NCI-H510A treated with DMSO at 0.1 percent for 48 hours (cell line): ENCODE results near the gene DLX6.

Source experiments
- DNase-seq: peaks from one replicate; lab custom pipeline; 2025; lab: John Stamatoyannopoulos, UW

DLX6 gene

GRCh38 chr7:96996111-96996957 lies 9.0 kb upstream of the DLX6 start:
- DNase-seq = peak; percentile 13

- DNase-seq = no peak
These were observed 8.3 kb upstream of the DLX6 start for GRCh38 chr7:96996958-96997511.

DNA sequence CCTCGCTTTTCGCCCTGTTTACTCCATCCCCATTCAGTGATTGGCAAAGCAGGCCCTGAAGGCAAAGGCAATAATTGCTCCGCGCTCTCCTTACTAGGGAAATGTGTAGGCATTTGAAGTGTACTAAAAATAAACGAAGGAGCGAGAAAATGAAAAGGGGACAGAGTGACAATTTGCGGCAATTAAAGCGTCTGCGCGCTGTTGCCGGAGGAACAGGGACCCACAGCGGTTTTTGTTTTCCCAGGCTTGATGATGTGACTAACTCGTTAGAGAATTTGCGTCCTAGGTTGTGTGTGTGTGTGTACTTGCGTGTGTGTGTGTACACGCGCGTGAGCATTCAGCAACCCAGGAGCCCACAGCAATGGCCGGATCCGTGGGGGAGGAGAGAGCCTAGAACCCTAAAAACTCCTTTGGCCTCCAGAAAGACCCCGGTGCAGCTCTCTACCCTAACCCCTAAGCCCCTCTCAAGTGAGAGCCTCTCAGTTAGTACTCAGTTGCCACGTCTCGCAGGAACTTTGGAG lies 7.8 kb upstream of the DLX6 start:
- no peak for DNase-seq

GRCh38 chr7:96998333-96998732 lies 7.0 kb upstream of the DLX6 start:
- DNase-seq = no peak

- no peak for DNase-seq
These were observed 6.6 kb upstream of the DLX6 start for GRCh38 chr7:96998744-96999143.

DNA sequence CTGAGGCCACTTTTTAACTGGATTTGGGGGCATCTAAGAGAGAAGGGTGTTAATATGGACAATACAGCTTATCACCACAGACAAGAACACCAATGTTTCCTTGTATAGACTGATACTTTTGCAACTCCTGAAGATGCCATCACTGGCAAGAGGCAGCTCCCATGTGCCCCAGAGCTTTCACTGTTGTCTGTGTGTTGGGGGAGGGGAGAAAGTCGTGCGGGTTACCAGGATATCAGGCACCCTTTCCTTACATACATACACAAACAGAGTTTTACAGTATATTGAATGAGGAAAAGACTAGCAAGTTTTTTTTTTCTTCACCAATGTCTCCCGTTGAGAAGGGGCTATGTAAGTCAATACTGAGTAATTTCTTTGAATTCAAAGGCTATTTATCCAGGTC lies 4.1 kb upstream of the DLX6 start:
- DNase-seq = no peak

GRCh38 chr7:97001656-97002554 lies 3.4 kb upstream of the DLX6 start:
- DNase-seq = no peak

DNA sequence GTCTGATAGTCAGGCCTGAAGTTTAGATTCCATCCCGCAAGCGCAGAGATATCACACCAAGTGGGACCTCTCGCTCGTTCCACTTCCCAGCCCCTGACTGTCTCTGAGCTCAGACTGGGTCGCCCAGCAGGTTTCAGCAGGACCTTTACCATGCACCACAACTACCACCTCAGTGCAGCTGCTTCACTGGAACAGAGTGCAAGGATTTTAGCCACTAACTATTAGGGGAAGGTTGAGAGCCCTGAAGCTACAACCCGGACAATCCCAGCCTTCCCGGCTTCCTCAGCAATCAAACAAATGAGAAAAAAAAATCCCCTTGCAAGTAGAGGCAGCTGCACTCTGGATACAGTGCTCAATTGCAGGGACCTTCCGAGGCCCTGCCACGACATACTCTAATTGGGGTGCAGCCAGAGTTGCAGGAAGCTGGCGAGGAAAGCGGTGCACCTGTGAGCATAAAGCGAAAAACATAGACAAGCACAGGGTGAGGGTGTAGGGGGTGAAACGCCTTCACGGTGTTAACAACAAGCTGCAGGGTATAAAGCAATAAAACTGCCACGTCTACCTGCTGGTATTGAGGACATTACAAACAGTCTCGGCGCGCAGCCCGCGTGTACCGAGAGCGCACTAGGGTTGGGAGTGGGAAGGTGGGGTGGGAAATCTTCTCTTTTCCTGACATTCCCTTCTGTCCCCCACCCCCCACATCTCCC lies 2.6 kb upstream of the DLX6 start:
- no peak for DNase-seq

GRCh38 chr7:97003262-97004246 lies 1.8 kb upstream of the DLX6 start:
- peak; percentile 12 for DNase-seq

DNA sequence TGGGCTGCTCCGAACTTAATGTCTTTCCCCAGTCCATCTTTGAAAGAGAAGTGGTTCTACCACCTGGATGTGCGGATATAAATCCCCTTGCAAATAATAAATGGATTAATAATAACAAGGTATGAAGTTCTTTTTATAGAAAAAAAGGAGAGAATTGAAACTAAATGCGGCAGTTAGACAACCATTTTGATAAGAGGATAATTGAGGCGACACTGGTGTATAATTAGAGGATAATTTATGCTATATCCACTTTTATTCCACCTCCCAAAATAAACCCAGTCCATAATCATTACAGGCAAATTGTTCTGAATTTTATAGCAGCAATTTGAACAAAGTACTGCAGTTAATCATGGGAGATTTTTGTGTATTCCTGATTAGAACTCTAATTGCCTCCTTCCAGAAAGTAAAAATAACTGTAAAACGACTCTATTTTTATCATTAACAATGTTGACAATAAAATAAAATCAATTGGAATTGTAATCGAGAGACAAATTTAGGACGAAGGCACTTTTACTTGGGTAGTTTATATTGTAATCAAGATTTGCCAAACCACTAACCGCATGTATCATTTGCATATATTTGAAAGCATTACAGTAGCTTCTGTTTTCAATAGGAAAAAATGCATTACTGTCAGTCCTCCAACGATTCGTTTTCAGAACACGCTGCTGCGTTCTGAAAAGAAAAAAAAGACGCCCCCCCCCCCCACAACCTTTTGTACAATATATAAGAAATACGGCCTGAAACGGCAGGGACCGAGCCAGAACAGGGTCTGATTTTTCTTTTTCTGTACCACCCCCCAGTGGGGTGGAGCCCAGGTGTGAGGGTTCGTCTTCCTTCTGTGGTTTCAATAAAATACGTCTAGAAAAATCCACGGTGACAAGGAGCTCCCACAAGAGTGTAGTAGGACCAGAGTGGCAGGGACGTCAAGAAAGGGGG lies 838 bp upstream of the DLX6 start:
- no peak for DNase-seq

- DNase-seq = peak; percentile 21
These were observed 882 bp downstream of the DLX6 start for GRCh38 chr7:97006055-97006815.

GRCh38 chr7:97006816-97007582 lies 1.6 kb downstream of the DLX6 start:
- DNase-seq = no peak

- DNase-seq = no peak
These were observed 2.2 kb downstream of the DLX6 start for GRCh38 chr7:97007583-97007861.

GRCh38 chr7:97008275-97008917 lies 3.0 kb downstream of the DLX6 start:
- no peak for DNase-seq

GRCh38 chr7:97009753-97010732 lies 4.7 kb downstream of the DLX6 start:
- no peak for DNase-seq

DNA sequence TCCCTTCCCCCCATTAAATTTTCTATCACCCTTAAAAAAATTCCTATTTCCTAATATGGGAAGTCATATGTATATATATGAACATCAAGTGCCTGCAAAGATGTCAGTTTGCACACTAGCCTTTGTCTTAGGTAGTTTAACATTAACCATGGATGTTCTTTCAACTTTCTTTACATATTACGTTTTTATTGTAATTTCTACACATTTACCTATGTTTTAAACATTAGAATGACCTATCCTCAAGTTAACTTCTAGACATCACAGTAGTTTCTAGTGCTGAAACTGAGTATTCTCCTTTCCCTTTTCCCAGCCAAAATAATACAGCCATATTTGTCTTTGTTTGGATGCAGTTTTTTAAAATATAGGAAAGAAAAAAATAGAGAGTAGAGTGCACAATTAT lies 5.8 kb downstream of the DLX6 start:
- no peak for DNase-seq
